HG03097 (cell line): Measurements from ENCODE around the gene SLC17A9.
A peak's percentile ranks its signal among the peaks of the same experiment; 100 is the strongest.

ENCODE experiments used
- ATAC-seq: cut with Tn5 transposase; IDR thresholded peaks from one replicate; pipeline ENCODE4 v1.9.1; 2021; ENCODE audit not compliant: unreplicated experiment, low FRiP score

SLC17A9 gene

DNA sequence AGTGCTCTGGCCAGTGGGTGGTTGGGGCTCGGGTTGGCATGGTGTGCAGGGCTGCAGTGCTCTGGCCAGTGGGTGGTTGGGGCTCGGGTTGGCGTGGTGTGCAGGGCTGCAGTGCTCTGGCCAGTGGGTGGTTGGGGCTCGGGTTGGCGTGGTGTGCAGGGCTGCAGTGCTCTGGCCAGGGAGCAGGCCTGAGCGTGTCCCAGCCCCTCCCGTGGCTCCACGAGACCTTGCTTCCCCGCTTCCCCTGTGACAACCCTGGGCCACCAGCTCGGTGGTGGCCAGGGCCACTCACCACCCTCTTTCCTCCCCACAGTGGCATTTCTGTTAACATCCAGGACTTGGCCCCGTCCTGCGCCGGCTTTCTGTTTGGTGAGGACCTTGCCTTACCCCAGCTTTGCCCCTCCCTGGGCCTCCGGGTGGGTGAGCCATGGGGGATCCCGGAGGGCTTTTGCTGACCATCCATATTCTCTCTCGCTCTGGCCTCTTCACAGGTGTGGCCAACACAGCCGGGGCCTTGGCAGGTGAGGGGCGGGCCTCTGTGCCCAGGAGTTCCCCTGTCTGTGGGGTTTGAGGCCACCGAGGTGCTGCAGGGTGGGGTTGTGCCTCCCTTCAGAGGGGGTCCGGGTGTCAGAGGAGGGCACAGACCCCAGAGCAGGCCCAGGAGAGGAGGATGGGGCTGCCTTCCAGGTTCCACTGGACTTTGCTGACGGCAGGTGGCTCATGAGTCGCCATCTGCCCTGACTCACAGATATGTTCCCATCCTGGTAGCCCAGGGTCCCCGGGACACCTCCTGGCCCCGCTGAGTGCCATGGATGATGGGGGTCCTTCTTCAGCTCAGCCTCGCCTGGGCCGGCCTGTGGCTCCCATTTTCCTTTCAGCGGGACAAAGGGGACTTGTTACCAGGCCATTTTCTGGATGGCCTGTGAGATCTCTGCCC, 14.0 kb downstream of the SLC17A9 start:
- no peak for ATAC-seq

DNA sequence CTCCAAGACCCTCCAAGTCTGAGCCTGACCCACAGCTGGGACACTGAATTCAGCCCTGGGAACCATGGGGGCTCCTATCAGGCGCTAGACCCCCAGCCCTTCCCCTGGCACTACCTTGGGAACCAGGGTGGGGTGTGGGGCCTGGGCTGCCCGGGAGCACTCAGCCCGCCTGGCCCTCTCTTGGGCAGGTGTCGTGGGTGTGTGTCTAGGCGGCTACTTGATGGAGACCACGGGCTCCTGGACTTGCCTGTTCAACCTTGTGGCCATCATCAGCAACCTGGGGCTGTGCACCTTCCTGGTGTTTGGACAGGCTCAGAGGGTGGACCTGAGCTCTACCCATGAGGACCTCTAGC, 14.6 kb downstream of the SLC17A9 start:
- no peak for ATAC-seq

DNA sequence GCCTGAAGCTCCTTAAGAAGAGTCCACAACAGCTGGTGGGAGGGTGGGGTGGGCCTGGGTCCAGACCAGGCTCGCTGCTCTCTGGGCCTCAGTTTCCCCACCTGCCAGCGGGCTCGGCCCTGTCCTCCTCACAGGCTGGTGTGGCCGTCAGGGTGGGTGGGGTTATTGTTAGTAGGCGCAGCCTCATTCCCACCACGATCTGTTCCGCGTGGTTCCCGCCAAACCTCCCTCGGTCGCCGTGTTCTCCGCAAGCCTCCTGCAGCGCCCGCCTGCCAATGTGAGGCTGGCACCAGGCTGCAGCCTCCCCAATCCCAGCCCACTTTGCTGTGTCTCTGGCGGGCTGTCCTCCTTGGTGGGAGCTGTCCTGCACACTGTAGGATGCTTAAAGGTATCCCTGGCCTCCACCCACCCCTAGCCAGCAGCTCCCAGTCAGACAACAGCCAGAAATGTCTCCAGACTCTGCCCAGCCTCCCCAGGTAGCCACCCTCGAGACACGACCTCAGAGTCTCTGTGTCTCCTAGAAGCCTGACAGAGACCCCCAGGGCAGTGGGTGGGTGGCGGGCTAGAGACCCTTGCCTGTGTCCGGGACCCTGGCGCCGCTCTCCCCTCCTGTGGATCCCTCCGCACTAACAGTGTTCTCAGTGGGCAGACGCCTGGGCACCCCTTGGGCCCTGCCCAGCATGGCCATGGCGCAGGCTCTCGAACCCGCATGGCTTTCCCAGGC, 15.3 kb downstream of the SLC17A9 start:
- ATAC-seq = no peak

DNA sequence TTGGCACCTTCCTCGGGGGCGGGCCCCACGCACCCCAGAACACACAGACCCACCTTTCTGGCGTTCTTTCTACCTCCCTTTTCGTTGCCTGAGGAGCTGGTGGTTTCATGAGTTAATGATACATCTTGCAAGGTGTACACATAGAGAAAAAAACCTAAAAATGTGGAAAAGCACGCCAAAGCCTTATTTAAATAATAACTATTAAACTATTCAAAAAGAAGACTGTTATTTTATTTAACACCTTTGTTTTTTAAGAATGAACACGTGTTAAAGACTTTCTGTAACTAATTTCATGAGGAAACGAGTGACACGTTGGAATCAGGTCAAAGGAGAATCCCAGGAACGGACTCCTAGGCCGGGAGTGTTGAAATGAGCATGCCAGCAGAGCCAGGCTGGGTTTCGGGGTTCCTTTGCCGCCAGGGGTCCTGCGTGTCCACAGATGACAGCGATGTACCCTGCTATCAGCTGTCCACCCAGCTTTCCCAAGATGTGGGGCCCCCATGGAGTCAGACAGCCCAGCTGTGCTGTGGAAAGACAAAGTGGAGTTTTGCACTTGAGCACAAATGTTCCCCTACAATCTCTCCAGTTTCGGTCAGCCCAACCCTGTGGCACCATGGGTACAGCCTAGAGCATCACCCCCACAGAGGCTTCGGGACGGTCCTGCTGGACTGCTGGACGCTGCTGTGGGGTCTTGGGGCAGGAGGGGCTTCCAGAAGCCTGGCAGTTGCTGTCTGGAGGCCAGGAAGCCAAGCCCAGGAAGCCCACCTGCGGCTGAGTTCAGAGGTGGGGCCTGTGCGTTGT, 16.1 kb downstream of the SLC17A9 start:
- no peak for ATAC-seq

DNA sequence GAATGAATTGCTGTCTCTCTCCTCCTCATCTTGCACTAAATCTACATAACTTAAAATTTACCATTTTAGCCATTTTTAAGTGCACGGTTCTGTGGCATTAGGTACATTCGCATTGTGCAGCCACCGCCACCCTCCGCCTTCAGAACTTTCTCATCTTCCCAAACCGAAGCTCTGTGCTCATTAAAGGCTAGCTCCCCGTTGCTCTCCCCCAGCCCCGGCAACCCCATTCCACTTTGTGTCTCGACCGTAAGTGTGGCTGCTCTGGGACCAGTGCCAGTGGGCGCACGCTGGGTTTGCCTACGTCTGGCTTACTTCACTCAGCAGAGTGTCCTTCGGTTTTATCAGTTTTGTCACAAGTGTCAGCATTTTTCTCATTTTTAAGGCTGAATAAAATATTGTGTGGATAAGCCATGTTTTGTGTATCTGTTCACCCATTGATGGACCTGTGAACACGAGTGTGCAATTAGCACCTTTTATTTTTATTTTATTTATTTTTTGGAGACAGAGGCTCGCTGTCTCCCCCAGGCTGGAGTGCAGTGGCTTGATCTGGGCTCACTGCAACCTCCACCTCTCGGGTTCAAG, 16.8 kb downstream of the SLC17A9 start:
- ATAC-seq = no peak

DNA sequence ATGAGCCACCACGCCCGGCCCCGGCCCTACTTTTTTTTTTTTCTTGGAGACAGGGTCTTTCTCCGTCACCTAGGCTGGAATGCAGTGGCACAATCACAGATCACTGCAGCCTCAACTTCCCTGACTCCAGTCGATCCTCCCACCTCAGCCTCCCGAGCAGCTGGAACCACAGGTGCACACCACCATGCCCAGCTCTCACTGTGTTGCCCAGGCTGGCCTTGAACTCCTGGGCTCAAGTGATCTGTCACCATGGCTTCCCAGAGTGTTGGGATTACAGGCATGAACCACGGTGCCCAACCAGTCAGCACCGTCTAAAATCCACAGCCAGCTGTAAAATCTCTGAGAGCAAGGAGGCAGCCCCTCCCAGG, 17.4 kb downstream of the SLC17A9 start:
- ATAC-seq = no peak

DNA sequence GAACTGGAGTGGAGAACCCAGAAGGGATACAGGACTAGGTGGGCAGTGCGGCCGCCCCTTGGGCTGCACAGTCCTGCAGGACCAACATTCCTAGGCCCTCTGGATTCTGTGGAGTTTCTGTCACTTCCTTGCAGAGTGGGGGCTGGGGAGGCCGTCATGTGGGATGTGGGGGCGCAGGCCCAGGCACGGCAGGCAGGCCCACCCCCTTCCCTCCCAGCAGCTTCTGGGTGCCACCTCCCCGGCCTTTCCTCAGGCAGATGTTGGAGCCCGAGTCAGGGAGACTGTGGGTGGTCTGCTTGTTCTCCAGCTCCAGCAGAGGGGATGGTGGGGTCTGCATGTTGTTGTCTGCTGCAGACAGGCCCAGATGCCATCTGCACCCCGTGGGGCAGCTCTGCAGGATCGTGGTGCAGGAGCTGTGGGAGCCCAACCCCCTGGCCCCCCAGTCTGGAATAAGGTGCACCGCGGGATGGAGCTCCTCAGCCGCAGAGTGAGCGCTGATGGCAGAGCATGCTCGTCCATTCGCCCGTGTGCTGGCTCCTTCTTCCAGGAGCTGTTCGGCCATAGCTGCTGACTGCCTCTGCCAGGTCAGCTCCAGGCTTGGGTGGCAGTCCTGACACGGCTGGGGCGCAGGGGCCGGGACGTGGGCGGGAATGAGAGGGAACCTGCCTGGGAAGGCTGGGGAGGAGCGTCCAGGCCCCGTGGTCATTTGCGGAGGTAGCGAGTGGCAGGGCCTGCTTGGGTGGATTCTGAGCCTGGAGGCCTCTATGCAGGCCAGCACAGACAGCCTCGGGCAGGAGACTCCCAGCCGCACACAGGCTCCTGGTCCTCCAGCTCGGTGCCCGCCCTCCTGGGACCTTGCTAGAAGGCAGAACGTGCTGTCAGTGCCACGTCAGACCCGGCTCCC, 18.1 kb downstream of the SLC17A9 start:
- no peak for ATAC-seq

DNA sequence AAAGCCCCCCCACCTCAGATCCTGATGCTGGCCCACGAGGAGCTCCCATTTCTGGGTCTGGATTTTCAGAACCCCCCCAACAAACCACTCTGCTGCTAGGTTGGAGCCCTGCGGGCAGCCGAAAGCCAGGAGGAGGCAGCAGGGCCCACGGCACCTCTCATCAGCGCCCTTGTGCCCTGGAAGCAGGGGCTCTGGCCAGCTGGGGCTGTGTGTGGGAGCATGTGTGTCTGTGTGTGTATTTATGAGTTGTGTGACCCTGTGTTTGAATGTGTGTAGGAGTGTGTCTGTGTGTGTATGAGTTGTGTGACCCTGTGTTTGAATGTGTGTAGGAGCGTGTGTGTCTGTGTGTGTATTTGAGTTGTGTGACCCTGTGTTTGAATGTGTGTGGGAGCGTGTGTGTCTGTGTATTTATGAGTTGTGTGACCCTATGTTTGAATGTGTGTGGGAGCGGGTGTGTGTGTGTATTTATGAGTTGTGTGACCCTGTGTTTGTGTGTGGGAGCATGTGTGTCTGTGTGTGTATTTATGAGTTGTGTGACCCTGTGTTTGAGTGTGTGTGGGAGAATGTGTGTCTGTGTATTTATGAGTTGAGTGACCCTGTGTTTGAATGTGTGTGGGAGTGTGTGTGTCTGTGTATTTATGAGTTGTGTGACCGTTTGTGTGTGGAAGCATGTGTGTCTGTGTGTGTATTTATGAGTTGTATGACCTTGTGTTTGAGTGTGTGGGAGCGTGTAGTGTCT, 18.9 kb downstream of the SLC17A9 start:
- ATAC-seq = no peak

DNA sequence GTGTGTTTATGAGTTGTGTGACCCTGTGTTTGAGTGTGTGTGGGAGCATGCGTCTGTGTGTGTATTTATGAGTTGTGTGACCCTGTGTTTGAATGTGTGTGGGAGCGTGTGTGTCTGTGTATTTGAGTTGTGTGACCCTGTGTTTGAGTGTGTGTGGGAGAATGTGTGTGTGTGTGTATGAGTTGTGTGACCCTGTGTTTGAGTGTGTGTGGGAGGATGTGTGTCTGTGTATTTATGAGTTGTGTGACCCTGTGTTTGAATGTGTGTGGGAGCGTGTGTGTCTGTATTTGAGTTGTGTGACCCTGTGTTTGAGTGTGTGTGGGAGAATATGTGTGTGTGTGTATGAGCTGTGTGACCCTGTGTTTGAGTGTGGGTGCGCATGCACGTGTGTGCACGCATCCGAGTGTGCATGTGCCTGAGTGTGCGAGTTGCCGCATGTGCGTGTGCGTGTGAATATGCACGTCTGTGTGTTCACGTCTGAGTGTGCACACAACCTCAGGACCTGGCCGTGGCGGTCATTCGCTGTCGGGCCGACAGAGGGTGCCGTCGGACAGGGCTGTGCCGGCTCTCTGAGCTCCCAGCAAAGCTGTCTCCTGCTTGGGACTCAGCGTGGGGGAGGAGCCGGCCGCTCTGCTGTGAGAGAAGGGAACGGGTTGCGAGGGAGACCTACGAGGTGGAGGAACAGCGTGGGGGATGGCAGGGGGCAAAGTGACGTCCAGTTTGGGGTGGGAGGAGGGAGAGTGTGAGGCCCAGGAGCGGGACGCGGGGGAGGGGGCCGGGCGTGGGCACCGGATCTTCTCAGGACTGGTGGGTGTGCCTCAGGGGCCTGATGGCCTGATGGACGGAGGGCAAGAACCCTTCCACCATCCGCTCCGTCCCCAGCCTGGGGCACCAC, 19.7 kb downstream of the SLC17A9 start:
- ATAC-seq = no peak

DNA sequence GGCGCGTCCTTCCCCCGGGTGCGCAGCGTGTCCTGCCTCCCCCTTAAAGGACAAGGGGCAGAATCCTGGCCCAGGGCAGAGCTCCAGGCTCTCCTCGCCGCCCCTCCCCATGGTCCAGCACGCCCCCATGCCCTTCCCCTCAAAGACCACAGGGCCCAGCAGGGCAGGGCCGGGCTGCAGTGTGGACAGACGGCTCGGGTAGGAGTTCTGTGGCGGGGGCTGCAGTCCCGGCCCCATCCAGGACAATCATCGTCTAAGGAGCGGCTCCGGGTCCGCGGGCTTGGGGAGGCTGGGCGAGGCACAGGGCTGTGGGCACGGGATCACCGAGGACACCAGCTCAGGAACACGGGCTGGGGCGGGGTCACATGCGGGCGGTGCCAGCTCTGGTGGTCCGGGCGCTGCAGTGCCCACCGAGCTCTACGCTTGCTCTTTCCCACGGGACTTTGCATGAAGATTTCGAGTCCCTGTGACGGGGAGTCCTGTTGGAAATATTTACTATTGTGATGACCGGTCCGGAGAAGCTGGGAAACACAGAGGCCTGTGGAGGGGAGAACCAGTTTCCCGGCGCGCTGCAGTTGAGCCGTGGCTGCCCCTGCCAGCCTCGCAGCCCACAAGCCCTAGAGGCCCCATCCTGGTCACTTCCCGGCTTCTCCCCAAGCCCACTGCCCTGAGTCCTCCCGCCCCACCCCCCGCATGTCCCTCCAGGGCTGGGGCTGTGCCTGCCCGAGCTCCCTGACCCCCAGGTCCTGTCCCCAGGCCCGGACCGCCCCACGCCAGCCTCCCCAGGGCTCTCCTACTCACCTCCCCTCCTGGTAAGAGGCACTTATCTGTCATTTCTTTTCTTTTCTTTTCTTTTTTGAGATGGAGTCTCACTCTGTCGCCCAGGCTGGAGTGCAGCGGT, 20.6 kb downstream of the SLC17A9 start:
- no peak for ATAC-seq

DNA sequence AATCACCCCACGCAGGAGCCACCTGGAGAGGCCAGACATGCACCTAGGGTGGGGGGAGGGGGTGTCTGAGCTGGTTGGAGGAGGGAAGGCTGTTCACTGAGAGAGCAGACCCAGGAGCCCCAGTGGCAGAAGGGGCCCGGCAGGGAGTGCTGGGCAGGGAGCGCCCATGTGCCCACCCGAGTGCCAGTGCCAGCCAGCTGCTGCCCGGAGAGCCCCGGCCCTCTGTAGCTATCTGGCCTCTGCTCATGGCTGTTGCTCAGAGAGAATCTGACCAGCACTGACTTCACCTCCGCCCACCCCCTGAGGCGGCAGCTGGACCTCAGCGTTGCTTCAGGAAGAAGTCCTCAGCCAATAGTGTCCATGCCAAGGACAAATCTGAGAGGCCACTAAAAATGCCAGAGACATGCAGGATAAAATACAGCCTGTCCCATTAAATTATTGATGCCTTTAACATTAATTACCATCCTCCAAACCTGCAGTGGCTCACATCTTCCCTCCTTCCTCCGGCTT, 22.8 kb downstream of the SLC17A9 start:
- ATAC-seq = no peak

DNA sequence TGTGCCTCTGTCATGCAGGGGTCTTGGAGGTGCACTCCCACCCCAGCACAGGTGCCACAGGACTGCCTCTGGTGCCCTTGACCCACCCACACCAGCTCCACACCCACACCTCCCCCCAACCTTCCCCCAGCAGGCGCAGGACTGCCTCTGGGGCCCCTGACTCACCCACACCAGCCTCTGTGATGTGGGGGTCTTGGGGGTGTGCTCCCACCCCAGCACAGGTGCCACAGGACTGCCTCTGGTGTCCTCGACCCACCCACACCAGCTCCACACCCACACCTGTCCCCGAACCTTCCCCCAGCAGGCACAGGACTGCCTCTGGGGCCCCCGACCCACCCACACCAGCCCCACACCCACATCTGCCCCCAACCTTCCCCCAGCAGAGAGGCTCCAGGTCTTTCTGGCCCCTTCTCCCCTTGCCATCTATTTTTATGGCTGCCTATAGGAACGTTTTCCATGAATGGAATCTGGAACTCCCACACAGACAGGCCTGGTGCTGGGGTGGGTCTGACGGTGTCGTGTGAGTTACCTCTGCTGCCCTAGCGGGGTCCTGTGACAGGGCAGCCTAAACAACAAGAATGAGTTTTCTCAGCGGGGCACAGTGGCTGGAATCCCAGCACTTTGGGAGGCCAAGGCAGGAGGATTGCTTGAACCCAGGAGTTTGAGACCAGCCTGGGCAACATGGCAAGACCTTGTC, 23.5 kb downstream of the SLC17A9 start:
- ATAC-seq = no peak

DNA sequence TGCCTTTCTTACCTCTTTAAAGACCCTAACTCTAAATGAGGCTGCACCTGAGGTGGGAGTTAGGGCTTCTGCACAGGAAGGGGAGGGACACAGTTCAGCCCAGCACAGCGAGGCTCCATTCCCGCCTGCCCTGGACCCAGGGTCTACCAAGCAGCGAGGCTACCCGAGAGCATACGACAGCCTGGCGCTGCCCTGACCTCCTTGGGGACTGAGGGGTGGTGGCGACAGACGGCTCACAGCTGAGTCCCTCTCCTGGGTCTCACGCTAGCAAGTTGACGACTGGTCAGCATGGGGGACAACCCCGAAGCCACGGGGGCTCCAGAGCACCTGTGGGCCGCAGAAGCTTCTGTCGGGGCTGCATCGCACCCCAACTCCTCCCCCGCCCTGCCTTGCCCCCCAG, 24.4 kb downstream of the SLC17A9 start:
- no peak for ATAC-seq

DNA sequence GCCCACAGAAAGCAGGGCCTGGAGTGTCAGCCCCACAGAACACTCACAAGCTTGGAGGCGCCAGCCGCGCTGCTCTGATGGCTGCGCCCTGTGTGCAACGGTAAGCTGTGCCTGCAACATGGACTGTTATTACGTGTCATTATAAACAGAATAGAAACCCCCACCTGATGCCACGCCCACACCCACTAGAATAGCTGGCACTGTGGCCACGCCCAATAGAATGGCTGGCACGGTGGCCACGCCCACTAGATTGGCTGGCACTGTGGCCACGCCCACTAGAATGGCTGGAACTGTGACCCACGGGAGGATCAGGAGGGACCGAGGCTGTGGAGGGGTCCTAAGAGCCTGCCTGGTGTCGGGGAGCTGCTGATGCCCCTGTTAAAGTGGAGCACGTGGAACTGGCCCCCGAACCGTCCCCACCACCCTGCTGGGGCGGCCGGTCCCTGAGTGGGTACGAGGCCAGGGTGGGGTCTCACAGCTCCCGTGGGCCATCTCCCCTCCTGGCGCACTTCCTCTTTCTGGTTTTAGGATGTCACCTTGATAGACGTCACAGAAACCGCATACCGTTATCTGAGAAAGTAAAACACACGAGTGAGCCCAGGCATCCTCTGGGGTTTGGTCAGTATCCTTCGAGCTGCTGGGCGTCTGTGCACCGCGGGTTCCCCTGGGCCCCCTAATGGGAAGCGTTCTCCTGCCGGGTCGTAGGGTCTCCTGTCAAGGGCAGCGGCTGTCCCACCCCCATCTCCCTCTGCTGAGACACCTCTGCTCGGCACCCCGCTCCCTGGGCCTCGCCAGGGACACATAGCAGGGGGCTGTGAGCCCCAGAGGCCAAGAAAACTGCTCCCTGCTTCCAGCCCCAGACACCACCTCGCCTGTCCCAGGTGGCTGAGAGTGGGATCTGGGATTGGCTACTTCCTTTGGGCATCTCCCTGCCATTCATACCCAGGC, 25.4 kb downstream of the SLC17A9 start:
- ATAC-seq = peak; percentile 54

DNA sequence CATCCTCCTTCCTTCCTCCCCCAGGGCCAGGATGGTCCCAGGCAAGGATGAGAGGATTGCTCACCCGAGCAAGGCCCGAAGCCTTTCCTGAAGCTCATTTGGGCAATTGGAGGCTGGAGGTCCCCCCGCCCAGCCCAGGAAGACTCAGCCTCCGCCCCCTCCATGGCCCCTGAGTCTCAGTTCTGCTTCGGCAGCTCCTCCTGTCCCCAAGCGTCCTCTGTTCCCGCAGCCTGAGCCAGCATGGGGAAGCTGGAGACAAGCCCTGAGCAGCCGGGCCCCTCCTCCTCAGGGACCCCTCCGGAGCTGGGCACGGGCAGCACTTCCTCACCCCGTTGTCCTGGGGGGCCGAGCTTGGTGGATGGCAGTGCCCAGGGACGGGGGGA, 26.0 kb downstream of the SLC17A9 start:
- ATAC-seq = peak; percentile 6
